K562 (cell line): ENCODE measurements around the gene CRB2. TPM values are rescaled to one million over a fixed set of nuclear protein-coding genes. Genes with fewer than 3 reads are reported as not detected.
A peak's percentile ranks its signal among the peaks of the same experiment; 100 is the strongest.

Source experiments
- BDP1 ChIP-seq: IDR thresholded peaks from 3 replicates; pipeline ENCODE4 v1.6.1; 2011; ENCODE audit not compliant: insufficient read length, insufficient read depth
- E2F8 ChIP-seq: fragments of 450-650 bp; IDR thresholded peaks from 2 replicates; pipeline ENCODE4 v1.7.1; 2018; ENCODE audit warnings: mild to moderate bottlenecking, low read depth; ENCODE audit not compliant: partially characterized antibody
- EP300 ChIP-seq: IDR thresholded peaks from 2 replicates; pipeline ENCODE4 v1.6.1; 2012; ENCODE audit warnings: low read length, improper control_type of control experiment
- ERF ChIP-seq: fragments of 450-650 bp; formaldehyde crosslinking; IDR thresholded peaks from 2 replicates; pipeline ENCODE4 v1.4.0; 2020; ENCODE audit warnings: mild to moderate bottlenecking, mixed read lengths
- ETV6 ChIP-seq, 3 experiments: fragments of 150-350 bp in 1 of 3; sonication (generic) in 1 of 3; formaldehyde crosslinking in 1 of 3; IDR thresholded peaks; 2 replicates each; pipeline versions ENCODE4 v1.6.1 to v1.8.0; 2014 to 2022; ENCODE audit warnings: borderline replicate concordance in 2 of 3, low read depth in 2 of 3, antibody characterized with exemption in 1 of 3, low read length in 1 of 3, mild to moderate bottlenecking in 1 of 3, missing genetic modification reagents in 1 of 3
- FOXK2 ChIP-seq, 2 experiments: fragments of 450-650 bp; IDR thresholded peaks in 1 of 2; conservative IDR thresholded peaks in 1 of 2; 2 replicates each; pipeline ENCODE4 v1.6.1; 2016; ENCODE audit warnings: low read depth in 2 of 2, mild to moderate bottlenecking in 1 of 2
- KDM5B ChIP-seq: fragments of 200-600 bp; sonication (generic); IDR thresholded peaks from 2 replicates; pipeline ENCODE4 v1.6.1; 2012; ENCODE audit warnings: low read depth, mild to moderate bottlenecking, moderate library complexity, low read length, control low read depth, inconsistent platforms; ENCODE audit not compliant: insufficient replicate concordance
- PHTF2 ChIP-seq: fragments of 250-450 bp; sonication (Bioruptor Pico); IDR thresholded peaks from 2 replicates; pipeline ENCODE4 v1.5.0; 2021; ENCODE audit warnings: mild to moderate bottlenecking
- PRMT5 ChIP-seq: sonication (generic); formaldehyde crosslinking; IDR thresholded peaks from 2 replicates; pipeline ENCODE4 v1.5.0; 2020; ENCODE audit warnings: missing genetic modification reagents
- RB1 ChIP-seq: fragments of 450-650 bp; IDR thresholded peaks from 2 replicates; pipeline ENCODE4 v1.6.1; 2017; ENCODE audit warnings: low read depth, mild to moderate bottlenecking
- TAF7 ChIP-seq: fragments of 450-650 bp; IDR thresholded peaks from 2 replicates; pipeline ENCODE4 v1.6.1; 2016; ENCODE audit warnings: missing genetic modification characterization, missing compliant biosample characterization
- TCF3 ChIP-seq: sonication (generic); formaldehyde crosslinking; IDR thresholded peaks from 2 replicates; pipeline ENCODE4 v1.4.0; 2020; ENCODE audit warnings: mild to moderate bottlenecking, missing genetic modification reagents
- ZNF165 ChIP-seq: fragments of 250-450 bp; sonication (Bioruptor Pico); IDR thresholded peaks from 2 replicates; pipeline ENCODE4 v1.4.0; 2020; ENCODE audit warnings: borderline replicate concordance
- ZNF175 ChIP-seq: fragments of 200-800 bp; sonication (Bioruptor generic); IDR thresholded peaks from 2 replicates; pipeline ENCODE4 v1.6.1; 2016; ENCODE audit warnings: low read depth, mild to moderate bottlenecking, missing genetic modification characterization, missing compliant biosample characterization
- ZNF3 ChIP-seq: fragments of 250-450 bp; sonication (Bioruptor Pico); IDR thresholded peaks from 2 replicates; pipeline ENCODE4 v1.5.0; 2021; ENCODE audit warnings: mild to moderate bottlenecking, moderate library complexity
- ZNF311 ChIP-seq: fragments of 250-450 bp; sonication (Bioruptor Pico); IDR thresholded peaks from 2 replicates; pipeline ENCODE4 v1.4.0; 2020; ENCODE audit warnings: mild to moderate bottlenecking, moderate library complexity
- ZNF76 ChIP-seq: fragments of 250-450 bp; sonication (Bioruptor Pico); IDR thresholded peaks from 2 replicates; pipeline ENCODE4 v1.4.0; 2020; ENCODE audit warnings: mild to moderate bottlenecking, moderate library complexity, borderline replicate concordance
- polyA plus RNA-seq, 8 experiments: library from polyadenylated mRNA; depleted of rRNA in 4 of 8; stranded (reverse) in 5 of 8; unstranded in 3 of 8; fragments of >200 nt; fragmentation: Nextera tagmentation in 2 of 8; fragmentation: Illumina TruSeq in 1 of 8; extraction: Ambion mirVana in 2 of 8; extraction: Trizol in 1 of 8; gene quantifications; 2 replicates each; pipeline versions ENCODE4 v1.2.1 to v1.2.3, GENCODE V29; 2011 to 2014; ENCODE audit warnings: inconsistent platforms in 1 of 8, missing spikeins in 1 of 8
- total RNA-seq, 7 experiments: library from RNA; depleted of rRNA in 6 of 7; stranded (reverse); fragments of >200 nt in 6 of 7; fragmentation: Illumina TruSeq in 2 of 7; extraction: Trizol in 2 of 7; gene quantifications; 2 replicates each; pipeline versions ENCODE4 v1.2.1 to v1.2.3, GENCODE V29; 2011 to 2021; ENCODE audit warnings: low replicate concordance in 1 of 7

CRB2 gene
- total and polyA plus RNA-seq, 9 of the 15 experiments (the other 6 are each of a cell fraction or from before 2014, with no cell fraction given) = 0.13 to 1.2 (median 0.25) TPM; not detected in 2

GRCh38 chr9:123339666-123340510 lies 16.1 kb upstream of the CRB2 start (continued):
- no peak for TF ChIP-seq E2F8
- TF ChIP-seq RB1 = no peak
- peak; percentile 46 for TF ChIP-seq KDM5B
- TF ChIP-seq ETV6 (IDR thresholded peaks at IDR 0.05; ENCODE audit: borderline replicate concordance in 1 of 2, low read depth in 2 of 2, low read length in 1 of 2) = peak in 1 of 2 experiments; percentile 71; a peak in 2 of 4 replicates
- no peak for TF ChIP-seq ETV6 (CRISPR knock-in tag; IDR thresholded peaks at IDR 0.05; ENCODE audit: borderline replicate concordance)
- TF ChIP-seq FOXK2 (conservative IDR thresholded peaks at IDR 0.05 in 1 of 2, IDR thresholded peaks at IDR 0.05 in 1 of 2; ENCODE audit: low read depth in 2 of 2) = no peak
- TF ChIP-seq ZNF175 (CRISPR knock-in tag) = 0 out of 2 replicates have a peak, but pooled peaks have one; percentile 42
- TF ChIP-seq TAF7 (tag) = no peak
- TF ChIP-seq ZNF76 (CRISPR knock-in tag) = peak; percentile 69; the same call in 1 of the 2 replicates
- no peak for TF ChIP-seq TCF3 (CRISPR knock-in tag)
- TF ChIP-seq PHTF2 (CRISPR knock-in tag) = no peak
- no peak for TF ChIP-seq BDP1
- TF ChIP-seq EP300 = no peak
- TF ChIP-seq PRMT5 (CRISPR knock-in tag) = no peak
- 0 out of 2 replicates have a peak, but pooled peaks have one; percentile 5 for TF ChIP-seq ERF
- peak; percentile 61; the same call in 1 of the 2 replicates for TF ChIP-seq ZNF311 (CRISPR knock-in tag)
- no peak for TF ChIP-seq ZNF165 (CRISPR knock-in tag)
- no peak for TF ChIP-seq ZNF3 (CRISPR knock-in tag)
